NCI-H526 treated with DMSO at 0.1 percent for 48 hours (cell line): ENCODE data around the gene RUVBL2.
"Not testable (repeated sequence)": the region's sequence is repeated elsewhere in the genome, so short reads cannot be mapped to it uniquely, and the experiment has no call there.

ENCODE experiments used
- DNase-seq: peaks from one replicate; lab custom pipeline; 2025; lab: John Stamatoyannopoulos, UW

The RUVBL2 gene

GRCh38 chr19:49018388-49019241 is 24.9 kb downstream of the RUVBL2 start:
- DNase-seq: not testable (repeated sequence)

GRCh38 chr19:49019242-49019932 is 25.7 kb downstream of the RUVBL2 start:
- DNase-seq: no peak

- no peak for DNase-seq
Observed at GRCh38 chr19:49020342-49020741, 26.7 kb downstream of the RUVBL2 start.

- DNase-seq: no peak
Observed at GRCh38 chr19:49020931-49021895, 27.5 kb downstream of the RUVBL2 start.

GRCh38 chr19:49022116-49022515 is 28.4 kb downstream of the RUVBL2 start:
- DNase-seq: no peak

GRCh38 chr19:49024233-49024632 is 30.5 kb downstream of the RUVBL2 start, which contains the start of gene CGB3:
CGB3 (minus strand) TSS chr19:49024333; CDS start chr19:49023971, 362 bp downstream.
- not testable (repeated sequence) for DNase-seq

- not testable (repeated sequence) for DNase-seq
Observed at GRCh38 chr19:49025088-49025487, 31.4 kb downstream of the RUVBL2 start.

- not testable (repeated sequence) for DNase-seq
Observed at GRCh38 chr19:49025599-49025998, 31.9 kb downstream of the RUVBL2 start.

- not testable (repeated sequence) for DNase-seq
Observed at GRCh38 chr19:49028686-49029085, 35.0 kb downstream of the RUVBL2 start.

GRCh38 chr19:49029749-49030148 is 36.1 kb downstream of the RUVBL2 start:
- DNase-seq: not testable (repeated sequence)

GRCh38 chr19:49030323-49030722 is 36.6 kb downstream of the RUVBL2 start:
- not testable (repeated sequence) for DNase-seq

GRCh38 chr19:49031642-49032301 is 38.1 kb downstream of the RUVBL2 start, which contains the start of gene CGB2:
CGB2 (plus strand) TSS chr19:49031890; CDS start chr19:49032096, 206 bp downstream.
- DNase-seq: not testable (repeated sequence)

- not testable (repeated sequence) for DNase-seq
Observed at GRCh38 chr19:49036815-49037214, 43.1 kb downstream of the RUVBL2 start, which contains the start of gene CGB1. CGB1 (minus strand) TSS chr19:49036895; CDS start chr19:49036711, 184 bp downstream.

GRCh38 chr19:49038111-49038510 is 44.4 kb downstream of the RUVBL2 start:
- DNase-seq: not testable (repeated sequence)

GRCh38 chr19:49038557-49039276 is 45.0 kb downstream of the RUVBL2 start:
- DNase-seq: not testable (repeated sequence)

- not testable (repeated sequence) for DNase-seq
Observed at GRCh38 chr19:49039736-49040135, 46.0 kb downstream of the RUVBL2 start.

GRCh38 chr19:49042177-49042576 is 48.5 kb downstream of the RUVBL2 start:
- DNase-seq: no peak

GRCh38 chr19:49042666-49043065 is 49.0 kb downstream of the RUVBL2 start:
- DNase-seq: not testable (repeated sequence)

- not testable (repeated sequence) for DNase-seq
Observed at GRCh38 chr19:49043548-49043947, 49.9 kb downstream of the RUVBL2 start, which contains the start of gene CGB5. CGB5 (plus strand) TSS chr19:49043848; CDS start chr19:49044210, 362 bp downstream.

- not testable (repeated sequence) for DNase-seq
Observed at GRCh38 chr19:49049011-49049410, 55.3 kb downstream of the RUVBL2 start, which contains the start of gene CGB8. CGB8 (minus strand) TSS chr19:49049111; CDS start chr19:49048739, 372 bp downstream.
